CD4-positive, alpha-beta T cell treated with Interleukin-2 at 100 ng/mL for 4 hours (primary cell): ENCODE measurements around the gene GNAL.
"Not testable (repeated sequence)": the region's sequence is repeated elsewhere in the genome, so short reads cannot be mapped to it uniquely, and the experiment has no call there.

ENCODE experiments used
- DNase-seq: peaks from one replicate; pipeline ENCODE4 v3.0.0-alpha.2; 2020; ENCODE audit warnings: low spot score

GNAL gene

GRCh38 chr18:11669271-11669947 is 19.7 kb upstream of the GNAL start:
- no peak for DNase-seq

GRCh38 chr18:11669948-11670275 is 19.2 kb upstream of the GNAL start:
- no peak for DNase-seq

GRCh38 chr18:11671156-11671555 is 17.9 kb upstream of the GNAL start:
- DNase-seq, result no peak

GRCh38 chr18:11672198-11672597 is 16.9 kb upstream of the GNAL start:
- DNase-seq, result no peak

GRCh38 chr18:11672846-11673454 is 16.1 kb upstream of the GNAL start:
- no peak for DNase-seq

GRCh38 chr18:11673560-11673959 is 15.5 kb upstream of the GNAL start:
- no peak for DNase-seq

- no peak for DNase-seq
Measured at GRCh38 chr18:11674119-11674518, 14.9 kb upstream of the GNAL start.

GRCh38 chr18:11676386-11676785 is 12.7 kb upstream of the GNAL start:
- DNase-seq, result no peak

GRCh38 chr18:11676867-11677266 is 12.2 kb upstream of the GNAL start:
- DNase-seq, result no peak

- no peak for DNase-seq
Measured at GRCh38 chr18:11678211-11678610, 10.9 kb upstream of the GNAL start.

GRCh38 chr18:11689669-11690565 is 853 bp downstream of the GNAL start:
- no peak for DNase-seq

GRCh38 chr18:11690660-11691059 is 1.6 kb downstream of the GNAL start:
- not testable (repeated sequence) for DNase-seq

GRCh38 chr18:11695736-11696135 is 6.7 kb downstream of the GNAL start:
- DNase-seq, result no peak

GRCh38 chr18:11696451-11696850 is 7.4 kb downstream of the GNAL start:
- no peak for DNase-seq

GRCh38 chr18:11700876-11701275 is 11.8 kb downstream of the GNAL start:
- no peak for DNase-seq

- no peak for DNase-seq
Measured at GRCh38 chr18:11710578-11710977, 21.5 kb downstream of the GNAL start.

- DNase-seq, result no peak
Measured at GRCh38 chr18:11713756-11714155, 24.7 kb downstream of the GNAL start.

GRCh38 chr18:11714244-11714918 is 25.3 kb downstream of the GNAL start:
- DNase-seq, result no peak

- DNase-seq, result not testable (repeated sequence)
Measured at GRCh38 chr18:11716767-11717315, 27.8 kb downstream of the GNAL start.

GRCh38 chr18:11719050-11719449 is 30.0 kb downstream of the GNAL start:
- no peak for DNase-seq

GRCh38 chr18:11719621-11720020 is 30.6 kb downstream of the GNAL start:
- DNase-seq, result no peak

- DNase-seq, result no peak
Measured at GRCh38 chr18:11721720-11722119, 32.7 kb downstream of the GNAL start.
